Activated CD8-positive, alpha-beta T cell treated with anti-CD3 and anti-CD28 coated beads for 36 hours (primary cell): ENCODE measurements around the gene TLX1. TPM values are rescaled to one million over a fixed set of nuclear protein-coding genes. Genes with fewer than 3 reads are reported as not detected.

Experiments
- ATAC-seq: fragments of 200-7000 bp; cut with Tn5 transposase; one replicate; pipeline ENCODE4 v1.10.0; 2021; ENCODE audit warnings: mild to moderate bottlenecking, moderate library complexity
- CTCF ChIA-PET: fragments of 350-600 bp; sonication (Branson Sonifier 250); formaldehyde crosslinking; loops from one replicate; lab custom pipeline; 2021; ENCODE audit warnings: antibody characterized with exemption; lab: Charles Lee
- POLR2A ChIA-PET: fragments of 350-600 bp; sonication (Branson Sonifier 250); formaldehyde crosslinking; loops from one replicate; lab custom pipeline; 2021; ENCODE audit warnings: antibody characterized with exemption; lab: Charles Lee
- DNase-seq: peaks from one replicate; pipeline ENCODE4 v3.0.0-alpha.2; 2020
- H3K27ac Mint-ChIP-seq: one replicate; pipeline ENCODE4 v1.8.0; 2021; ENCODE audit warnings: mild to moderate bottlenecking, mixed read lengths
- H3K27me3 Mint-ChIP-seq: one replicate; pipeline ENCODE4 v1.8.0; 2021; ENCODE audit warnings: mixed read lengths
- H3K36me3 Mint-ChIP-seq: one replicate; pipeline ENCODE4 v1.8.0; 2021; ENCODE audit warnings: low read depth, mixed read lengths
- H3K4me1 Mint-ChIP-seq: one replicate; pipeline ENCODE4 v1.8.0; 2021; ENCODE audit warnings: low read depth, mixed read lengths
- H3K4me3 Mint-ChIP-seq: one replicate; pipeline ENCODE4 v1.8.0; 2021; ENCODE audit warnings: mild to moderate bottlenecking, moderate library complexity, mixed read lengths
- H3K9me3 Mint-ChIP-seq: one replicate; pipeline ENCODE4 v1.8.0; 2021; ENCODE audit warnings: mixed read lengths
- intact Hi-C: fragments of 100-400 bp; cut with micrococcal nuclease; formaldehyde crosslinking; loops from one replicate; pipeline ENCODE4 v1.10.0; 2022
- total RNA-seq, 2 experiments: library from RNA; stranded (reverse); gene quantifications; one replicate each; pipeline ENCODE4 v1.2.3, GENCODE V29; 2021
- TF ChIP-seq, protein P1 (sequence below): fragments of 200-600 bp; IDR thresholded peaks from one replicate; pipeline ENCODE4 v1.8.0; 2022; ENCODE audit warnings: antibody characterized with exemption, mild to moderate bottlenecking

The TLX1 gene
- total RNA-seq, 2 experiments from 2014 or later = not detected

DNA sequence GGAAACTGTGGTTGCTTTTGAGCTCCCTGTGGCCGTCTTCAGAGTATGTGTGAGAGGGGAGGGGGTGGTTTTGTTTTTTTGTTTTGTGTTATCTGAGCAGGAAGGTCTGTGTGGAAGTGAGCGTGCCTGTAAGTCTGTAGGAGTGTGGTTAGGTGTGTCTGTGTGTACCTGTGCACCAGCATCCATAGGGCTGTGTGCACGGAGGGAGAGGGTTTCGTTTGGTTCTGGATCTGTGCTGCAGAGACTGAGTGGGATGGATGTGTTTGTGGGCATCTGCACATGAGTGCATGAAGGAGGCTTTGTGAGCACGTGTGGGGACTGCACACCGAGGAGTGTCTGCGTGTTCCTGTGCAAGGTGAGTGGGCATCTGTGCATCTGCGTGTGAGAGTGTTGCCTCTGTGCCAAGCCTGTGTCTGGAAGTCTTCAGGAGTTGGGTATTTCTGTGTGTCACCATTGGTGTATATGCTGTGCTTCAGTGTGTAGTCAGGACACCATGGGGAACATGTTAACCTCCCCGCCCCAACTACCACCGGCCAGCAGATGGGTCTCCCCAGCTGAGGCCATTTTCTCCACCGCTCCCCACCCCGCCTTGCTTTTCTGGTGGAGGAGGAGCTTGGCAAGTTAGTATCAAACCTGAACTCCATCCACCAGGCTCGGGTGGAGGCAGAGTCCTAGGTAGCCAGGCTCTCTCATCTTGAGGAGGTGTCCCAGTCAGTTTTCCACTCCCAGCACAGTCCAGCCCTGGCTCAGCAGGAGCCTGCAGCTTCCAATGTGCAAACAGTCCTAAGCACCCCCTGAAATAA, 7.1 kb upstream of the TLX1 start:
- CTCF ChIA-PET = interaction anchor here (0.8 to 4.8 kb wide), 5 partner anchors 15 to 37 kb away, joined by 3 to 49 read pairs (median 6); no protein-coding TSS in a partner anchor
- POLR2A ChIA-PET = interaction anchor here (0.8 to 1.6 kb wide), 3 partner anchors 10 to 96 kb away, joined by 3 to 6 read pairs (median 3); no protein-coding TSS in a partner anchor
- Mint-ChIP-seq H3K4me3 (no peak overlapping the region), H3K27ac (no peak overlapping the region), H3K27me3 (peaks cover 58% of the 10 kb centered on the region), H3K4me1 (peaks cover 26% of the 10 kb centered on the region), H3K9me3 (no peaks in the 10 kb centered on the region), H3K36me3 (no peaks in the 10 kb centered on the region)
- DNase-seq = no peak
- intact Hi-C loops = no loop called here
- TF ChIP-seq, protein P1, sequence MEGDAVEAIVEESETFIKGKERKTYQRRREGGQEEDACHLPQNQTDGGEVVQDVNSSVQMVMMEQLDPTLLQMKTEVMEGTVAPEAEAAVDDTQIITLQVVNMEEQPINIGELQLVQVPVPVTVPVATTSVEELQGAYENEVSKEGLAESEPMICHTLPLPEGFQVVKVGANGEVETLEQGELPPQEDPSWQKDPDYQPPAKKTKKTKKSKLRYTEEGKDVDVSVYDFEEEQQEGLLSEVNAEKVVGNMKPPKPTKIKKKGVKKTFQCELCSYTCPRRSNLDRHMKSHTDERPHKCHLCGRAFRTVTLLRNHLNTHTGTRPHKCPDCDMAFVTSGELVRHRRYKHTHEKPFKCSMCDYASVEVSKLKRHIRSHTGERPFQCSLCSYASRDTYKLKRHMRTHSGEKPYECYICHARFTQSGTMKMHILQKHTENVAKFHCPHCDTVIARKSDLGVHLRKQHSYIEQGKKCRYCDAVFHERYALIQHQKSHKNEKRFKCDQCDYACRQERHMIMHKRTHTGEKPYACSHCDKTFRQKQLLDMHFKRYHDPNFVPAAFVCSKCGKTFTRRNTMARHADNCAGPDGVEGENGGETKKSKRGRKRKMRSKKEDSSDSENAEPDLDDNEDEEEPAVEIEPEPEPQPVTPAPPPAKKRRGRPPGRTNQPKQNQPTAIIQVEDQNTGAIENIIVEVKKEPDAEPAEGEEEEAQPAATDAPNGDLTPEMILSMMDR = no peak
- peak; percentile 17 for ATAC-seq

DNA sequence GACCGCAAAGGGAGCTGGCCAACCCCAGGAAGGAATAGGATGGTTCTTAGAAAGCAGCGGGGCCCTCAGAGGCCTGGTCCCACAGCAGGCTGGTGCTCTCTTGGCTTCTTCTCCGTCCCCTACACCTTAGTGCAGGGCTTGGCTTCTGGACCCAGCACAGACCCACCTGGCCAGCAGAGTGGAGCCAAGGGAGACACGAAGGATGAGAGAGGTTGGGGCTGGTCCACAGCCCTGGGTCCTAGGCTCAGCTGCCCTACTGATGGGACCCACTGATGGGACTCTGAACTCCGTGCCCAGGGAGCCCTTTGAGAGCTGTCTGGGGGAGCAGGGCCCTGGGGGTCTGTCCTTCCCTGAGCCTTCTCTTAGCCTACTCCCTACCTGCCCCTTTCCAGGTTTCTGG, 6.2 kb upstream of the TLX1 start:
- H3K4me1 Mint-ChIP-seq = peaks cover 26% of the 10 kb centered on the region
- no peak overlapping the region for H3K27ac Mint-ChIP-seq
- H3K27me3 Mint-ChIP-seq = peaks cover 66% of the 10 kb centered on the region
- intact Hi-C loops = no loop called here
- H3K36me3 Mint-ChIP-seq = no peaks in the 10 kb centered on the region
- DNase-seq (no peak), ATAC-seq (no peak)
- ChIA-PET CTCF (interaction anchor here (1.4 to 4.8 kb wide), 2 partner anchors 17 to 106 kb away, joined by 3 to 49 read pairs; no protein-coding TSS in a partner anchor), POLR2A (no interaction called here)
- no peaks in the 10 kb centered on the region for H3K9me3 Mint-ChIP-seq
- H3K4me3 Mint-ChIP-seq = no peak overlapping the region
- TF ChIP-seq, protein P1 = no peak

DNA sequence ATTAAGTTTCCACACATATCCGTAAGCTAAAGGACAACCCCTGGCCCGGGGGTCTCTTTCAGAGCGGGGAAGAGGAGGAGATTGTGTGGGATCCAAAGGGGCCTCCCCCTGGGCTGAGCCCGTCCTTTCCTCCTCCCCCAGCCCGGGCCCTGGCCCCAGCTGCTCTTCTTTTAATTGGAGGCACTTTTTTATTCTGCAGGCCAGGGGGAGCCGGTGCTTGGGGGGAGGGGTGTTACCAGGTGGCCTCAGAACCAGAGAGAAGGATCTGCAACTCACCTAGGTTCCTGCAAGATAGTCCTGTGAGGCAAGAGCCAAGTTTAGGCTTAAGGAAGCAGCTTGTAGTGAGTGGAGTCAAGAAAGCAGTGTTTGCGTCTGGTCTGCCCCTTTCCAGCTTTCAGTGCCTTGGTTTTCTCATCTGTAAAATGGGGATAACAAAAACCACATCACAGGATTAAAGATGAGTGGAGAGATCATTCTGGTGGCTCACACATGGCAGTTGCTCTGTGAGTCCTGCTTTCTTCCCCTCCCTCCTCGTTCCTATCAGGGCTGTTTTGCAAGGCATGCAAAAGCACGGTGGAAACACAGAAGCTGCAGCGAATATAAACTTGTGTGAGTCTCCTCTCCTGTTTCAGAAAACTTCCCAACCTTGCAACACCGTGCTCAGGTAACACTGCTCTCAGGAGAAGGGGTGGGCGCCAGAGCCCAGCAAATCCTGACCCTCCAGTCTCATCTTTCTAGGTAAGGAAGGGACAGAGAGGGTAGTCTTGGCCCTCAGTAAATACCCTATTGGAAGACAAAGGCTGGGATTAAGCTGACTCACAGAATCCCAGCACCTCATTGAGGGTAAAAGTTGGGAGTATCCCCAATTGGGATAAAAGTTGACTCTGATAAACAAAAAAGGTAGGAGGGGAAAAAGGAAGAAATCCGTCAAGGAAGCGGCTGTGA, 4.1 kb upstream of the TLX1 start:
- Mint-ChIP-seq H3K36me3 (no peaks in the 10 kb centered on the region), H3K4me3 (no peak overlapping the region), H3K9me3 (no peaks in the 10 kb centered on the region), H3K27ac (no peak overlapping the region), H3K27me3 (peaks cover 66% of the 10 kb centered on the region), H3K4me1 (peaks cover 14% of the 10 kb centered on the region)
- ChIA-PET POLR2A (no interaction called here), CTCF (interaction anchor here (0.7 to 3.0 kb wide), 6 partner anchors 15 to 87 kb away, joined by 3 to 29 read pairs (median 4); no protein-coding TSS in a partner anchor)
- ATAC-seq (no peak), DNase-seq (no peak)
- intact Hi-C loops = no loop called here
- TF ChIP-seq, protein P1 = no peak

DNA sequence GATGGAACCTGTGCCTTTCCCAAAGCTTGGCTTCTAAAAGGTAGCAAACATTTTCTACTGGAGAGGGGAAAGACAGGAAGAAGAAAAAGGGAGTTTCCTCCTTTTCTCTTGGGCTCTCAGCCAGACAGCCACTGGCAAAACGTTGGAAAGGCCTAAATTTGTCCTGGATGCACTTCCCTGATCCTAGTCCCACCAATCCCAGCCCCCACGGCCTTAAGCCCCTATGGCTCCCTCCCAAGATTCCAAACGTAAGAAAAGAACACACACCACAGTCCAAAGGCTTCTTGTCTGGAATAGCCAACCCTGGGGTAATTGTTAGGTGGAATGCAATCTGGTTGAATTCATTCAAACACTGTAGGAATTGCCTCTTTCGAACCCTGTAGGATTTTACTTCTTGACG, 959 bp upstream of the TLX1 start:
- no peak overlapping the region for H3K4me3 Mint-ChIP-seq
- DNase-seq (no peak), ATAC-seq (no peak)
- TF ChIP-seq, protein P1 = no peak
- CTCF ChIA-PET = interaction anchor here (1.2 to 2.7 kb wide), 3 partner anchors 9 to 12 kb away, joined by 4 to 11 read pairs (median 8); no protein-coding TSS in a partner anchor
- intact Hi-C loops = loop anchor here (10.0 kb wide), 1 partner anchor 405 kb away; no protein-coding TSS in a partner anchor
- H3K36me3 Mint-ChIP-seq = no peaks in the 10 kb centered on the region
- H3K9me3 Mint-ChIP-seq = no peaks in the 10 kb centered on the region
- POLR2A ChIA-PET = no interaction called here
- peaks cover 20% of the 10 kb centered on the region for H3K4me1 Mint-ChIP-seq
- H3K27ac Mint-ChIP-seq = no peak overlapping the region
- H3K27me3 Mint-ChIP-seq = peaks cover 74% of the 10 kb centered on the region
